HG02884 (cell line): ENCODE measurements around the gene CASP5.

ENCODE experiments used
- ATAC-seq: cut with Tn5 transposase; IDR thresholded peaks from one replicate; pipeline ENCODE4 v1.9.1; 2021; ENCODE audit warnings: mild to moderate bottlenecking, moderate library complexity; ENCODE audit not compliant: unreplicated experiment

Gene CASP5

DNA sequence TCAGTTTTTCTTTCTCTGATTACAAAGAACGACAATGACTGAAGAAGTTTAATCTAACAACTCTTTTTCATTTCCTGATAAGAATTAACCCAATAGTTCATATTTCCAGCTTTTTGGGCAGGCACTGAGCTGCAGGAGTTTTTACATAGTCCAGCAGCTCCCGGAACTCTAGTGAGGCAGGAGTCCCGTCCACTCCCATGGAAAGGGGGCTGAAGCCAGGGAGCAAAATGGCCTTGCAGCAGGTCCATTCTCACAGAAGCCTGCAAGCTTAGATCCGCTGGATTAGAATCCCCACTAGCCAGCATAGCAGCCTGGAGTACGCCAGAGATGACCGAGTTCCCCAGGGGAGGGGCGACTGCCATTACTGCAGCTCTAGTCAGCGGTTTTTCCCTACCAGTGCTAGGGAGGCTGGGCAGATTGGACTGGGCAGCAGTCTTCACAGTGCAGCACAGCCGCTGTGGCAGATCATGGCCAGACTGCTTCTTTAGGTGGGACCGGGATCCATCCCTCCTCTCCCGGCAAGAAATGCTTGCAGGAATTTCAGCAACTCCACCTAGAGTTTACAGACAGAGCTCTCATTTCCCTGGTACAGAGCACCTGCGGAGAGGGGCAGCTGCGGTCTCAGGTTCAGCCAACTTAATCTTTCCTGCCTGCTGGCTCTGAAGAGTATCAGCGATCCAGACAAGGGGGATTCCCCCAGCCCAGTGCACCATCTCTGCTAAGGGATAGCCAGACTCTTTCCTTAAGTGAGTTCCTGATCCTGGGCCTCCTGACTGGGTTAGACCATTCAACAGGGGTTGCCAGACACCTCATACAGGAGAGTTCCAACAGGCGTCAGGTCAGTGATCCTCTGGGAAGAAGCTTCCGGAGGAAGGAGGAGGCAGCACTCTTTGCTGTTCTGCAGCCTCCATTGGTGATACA lies 53.9 kb downstream of the CASP5 start:
- ATAC-seq = no peak

GRCh38 chr11:104968355-104968855 lies 54.6 kb downstream of the CASP5 start, which contains the start of gene CASP4:
Gene CASP4, minus strand, starts transcription at chr11:104968574. Its CDS starts 49 bp downstream, at chr11:104968525.
- peak; percentile 84 for ATAC-seq

- peak; percentile 20 for ATAC-seq
Measured at GRCh38 chr11:104967534-104968354, 55.2 kb downstream of the CASP5 start.

DNA sequence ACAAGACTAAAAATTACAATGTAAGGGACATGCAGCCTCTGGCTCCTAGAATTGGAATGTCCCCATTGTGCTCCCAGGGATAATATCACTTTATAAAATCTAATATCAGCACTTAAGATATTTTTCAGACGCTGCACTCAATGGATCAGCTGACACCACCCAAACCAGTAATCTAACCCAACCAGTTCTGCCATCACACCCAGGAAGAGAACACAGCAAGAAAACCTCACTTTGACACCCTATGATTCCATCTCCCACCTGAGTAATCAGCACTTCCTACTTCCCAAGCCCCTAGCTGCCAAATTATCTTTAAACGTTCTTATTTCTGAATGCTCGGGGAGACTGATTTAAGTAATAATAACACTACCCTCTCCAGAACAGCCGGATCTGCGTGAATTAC lies 57.2 kb downstream of the CASP5 start:
- no peak for ATAC-seq

GRCh38 chr11:104964247-104964646 lies 58.7 kb downstream of the CASP5 start:
- ATAC-seq = no peak

GRCh38 chr11:104962852-104963251 lies 60.1 kb downstream of the CASP5 start:
- no peak for ATAC-seq

DNA sequence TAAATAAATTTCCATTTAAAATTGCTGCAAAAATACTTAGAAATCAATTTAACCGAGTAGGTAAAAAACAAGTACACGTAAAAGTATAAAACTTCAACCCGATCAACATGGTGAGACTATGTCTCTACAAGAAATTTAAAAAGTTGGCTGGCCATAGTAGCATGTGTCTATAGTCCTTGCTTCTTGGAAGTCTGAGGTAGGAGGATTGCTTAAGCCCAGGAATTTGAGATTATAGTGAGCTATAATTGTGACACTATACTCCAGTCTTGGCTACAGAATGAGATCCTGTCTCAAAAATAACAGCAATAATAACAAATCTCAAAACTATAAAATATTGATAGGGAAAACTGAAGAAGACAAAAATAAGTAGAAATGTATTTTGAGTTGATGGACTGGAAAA lies 65.7 kb downstream of the CASP5 start:
- no peak for ATAC-seq

- ATAC-seq = no peak
Measured at GRCh38 chr11:104956528-104956927, 66.4 kb downstream of the CASP5 start.

DNA sequence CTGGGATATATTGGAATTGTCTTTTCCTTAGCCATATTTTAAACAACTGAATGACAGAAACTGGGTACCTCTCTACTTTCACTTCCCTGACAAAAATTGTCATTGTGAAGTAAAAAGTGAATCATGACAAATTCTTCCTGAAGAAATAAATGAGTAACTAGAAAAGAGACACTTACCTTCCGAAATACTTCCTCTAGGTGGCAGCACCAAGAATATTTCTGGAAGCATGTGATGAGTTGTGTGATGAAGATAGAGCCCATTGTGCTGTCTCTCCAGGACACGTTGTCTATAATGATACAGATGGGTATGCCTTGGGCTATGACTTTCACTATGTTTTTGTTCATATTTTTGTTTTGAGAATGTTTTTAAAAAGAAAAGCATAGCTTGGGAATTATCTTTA lies 76.1 kb downstream of the CASP5 start:
- ATAC-seq = peak; percentile 96
